Gastrocnemius medialis (tissue), 4 donors: ENCODE measurements around the gene SRGAP1.

Experiments used
- CTCF ChIP-seq, 5 experiments: fragments of 450-650 bp in 3 of 5; fragments of 200-600 bp in 2 of 5; sonication (generic) in 2 of 5; IDR thresholded peaks in 4 of 5; conservative IDR thresholded peaks in 1 of 5; 1 replicate in 4 of 5; 2 replicates in 1 of 5; pipeline ENCODE4 v1.5.1; 2016 to 2019; ENCODE audit warnings: antibody characterized with exemption in 5 of 5, mild to moderate bottlenecking in 3 of 5, moderate library complexity in 3 of 5
- POLR2A ChIP-seq, 2 donors: fragments of 450-650 bp; IDR thresholded peaks; one replicate each; pipeline ENCODE4 v1.6.1; 2017; ENCODE audit warnings: antibody characterized with exemption in 2 of 2, mild to moderate bottlenecking in 2 of 2, moderate library complexity in 2 of 2

DNA sequence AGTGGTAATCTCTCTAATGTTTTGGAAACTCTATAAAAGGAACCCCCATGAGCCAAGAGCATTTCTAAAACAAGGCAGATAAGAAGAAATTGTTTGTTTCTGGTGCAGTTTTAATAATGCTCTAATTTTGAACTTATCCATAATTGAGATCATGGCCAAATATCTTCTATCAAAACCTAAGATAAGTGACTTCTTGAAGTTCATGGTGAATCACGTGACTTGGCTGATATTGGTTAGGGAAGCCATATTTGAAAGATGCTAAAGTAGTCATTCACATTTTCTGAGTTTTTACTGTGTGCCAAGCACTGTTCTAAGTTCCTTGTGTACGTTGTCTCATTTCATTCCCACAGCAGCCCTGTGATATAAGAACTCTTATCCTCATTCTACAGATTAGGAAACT, 219.7 kb downstream of the SRGAP1 start:
- TF ChIP-seq POLR2A (IDR thresholded peaks at IDR 0.05), result no peak
- TF ChIP-seq CTCF (IDR thresholded peaks at IDR 0.05 in 4 of 5, conservative IDR thresholded peaks at IDR 0.05 in 1 of 5), result no peak
